Muscle layer of colon (tissue), 2 donors: ENCODE data around the gene SMIM5.

ENCODE experiments used
- H3K27ac ChIP-seq: one replicate; pipeline ENCODE4 v1.7.0; 2013; ENCODE audit warnings: low read depth, mild to moderate bottlenecking, low read length, moderate library complexity
- H3K27me3 ChIP-seq, 2 donors: one replicate each; pipeline ENCODE4 v1.7.0; 2013; ENCODE audit warnings: low read length in 2 of 2, mild to moderate bottlenecking in 2 of 2; ENCODE audit not compliant: insufficient read depth in 2 of 2, control insufficient read depth in 1 of 2
- H3K36me3 ChIP-seq: one replicate; pipeline ENCODE4 v1.7.0; 2013; ENCODE audit warnings: mild to moderate bottlenecking, low read length; ENCODE audit not compliant: insufficient read depth
- H3K4me1 ChIP-seq: one replicate; pipeline ENCODE4 v1.7.0; 2013; ENCODE audit warnings: mild to moderate bottlenecking, low read length; ENCODE audit not compliant: insufficient read depth
- H3K4me3 ChIP-seq, 2 donors: one replicate each; pipeline ENCODE4 v1.7.0; 2013; ENCODE audit warnings: low read length in 2 of 2, low read depth in 1 of 2, mild to moderate bottlenecking in 1 of 2, moderate library complexity in 1 of 2
- H3K9ac ChIP-seq: one replicate; pipeline ENCODE4 v1.7.0; 2013; ENCODE audit warnings: low read length
- H3K9me3 ChIP-seq: one replicate; pipeline ENCODE4 v1.7.0; 2013; ENCODE audit warnings: mild to moderate bottlenecking, low read length
- donor health status: abdominal sarcoma.
- donor health status: Adenocarcinoma of cecum.

SMIM5 gene

DNA sequence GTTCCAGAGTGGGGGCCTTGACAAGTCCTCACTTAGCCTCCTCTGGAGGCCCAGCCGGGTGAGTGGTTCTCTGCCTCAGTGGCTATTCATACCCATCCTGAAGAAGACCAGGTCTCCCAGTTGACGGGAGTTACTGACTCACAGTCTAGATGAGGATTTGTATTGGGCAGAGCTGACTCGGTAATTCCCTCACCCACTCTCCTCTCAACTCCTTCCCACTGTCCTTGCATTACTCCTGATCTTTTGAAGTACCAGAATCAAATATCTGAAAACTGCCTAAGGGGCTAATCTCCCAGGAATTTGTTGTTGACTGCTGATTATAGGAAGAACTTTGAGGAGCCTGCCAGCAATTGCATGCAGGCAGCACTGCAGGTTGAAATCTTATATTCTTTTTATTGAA lies 48.1 kb downstream of the SMIM5 start:
- Histone ChIP-seq H3K4me1 (peaks cover 8% of the 10 kb centered on the region), H3K36me3 (peaks cover 24% of the 10 kb centered on the region), H3K9me3 (no peaks in the 10 kb centered on the region), H3K4me3 (no peak overlapping the region), H3K9ac (no peak overlapping the region), H3K27ac (no peak overlapping the region), H3K27me3 (no peaks in the 10 kb centered on the region)

DNA sequence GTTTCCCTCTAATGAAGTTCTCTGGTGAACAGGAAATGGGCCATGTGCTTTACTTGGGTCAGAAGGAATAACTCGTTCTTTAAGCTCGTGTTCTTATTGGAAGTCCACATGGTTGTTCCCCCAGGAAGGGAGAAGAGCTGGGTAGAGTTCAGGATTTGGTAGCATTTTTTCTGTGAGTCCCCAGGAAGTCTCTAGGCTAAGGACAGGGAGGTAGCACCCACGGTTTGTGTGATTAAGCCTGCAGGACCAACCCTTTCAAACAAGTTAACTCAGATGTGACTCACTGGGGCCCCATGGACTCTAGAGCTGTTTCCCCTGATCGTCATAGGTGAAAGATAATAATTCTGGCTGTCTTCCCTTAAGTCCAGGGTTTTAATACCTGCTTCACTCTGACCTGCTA lies 50.3 kb downstream of the SMIM5 start:
- no peaks in the 10 kb centered on the region for H3K9me3 ChIP-seq
- H3K36me3 ChIP-seq: peaks cover 16% of the 10 kb centered on the region
- peaks cover 8% of the 10 kb centered on the region for H3K4me1 ChIP-seq
- no peak overlapping the region for H3K27ac ChIP-seq
- H3K9ac ChIP-seq: no peak overlapping the region
- H3K4me3 ChIP-seq: no peak overlapping the region
- no peaks in the 10 kb centered on the region for H3K27me3 ChIP-seq

DNA sequence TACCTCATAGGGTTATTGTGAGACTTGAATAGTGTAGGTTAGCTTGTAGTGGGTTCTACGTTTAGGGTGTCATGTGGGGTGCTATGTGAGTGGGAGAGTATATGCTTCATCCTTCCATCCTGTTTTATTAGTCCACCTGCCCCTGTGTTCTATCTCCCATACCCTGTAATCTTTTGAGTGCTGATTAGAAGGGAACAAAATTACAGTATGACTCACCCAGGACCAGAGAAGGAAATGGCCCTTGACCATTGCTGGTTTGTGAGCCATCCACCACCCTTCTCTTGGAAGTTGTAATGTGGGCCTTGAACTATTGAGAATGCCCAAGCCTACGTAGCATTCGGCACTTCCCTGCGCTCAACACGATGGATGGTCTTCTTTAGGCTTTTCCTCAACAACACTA lies 51.0 kb downstream of the SMIM5 start:
- Histone ChIP-seq H3K27ac (no peak overlapping the region), H3K4me1 (peaks cover 9% of the 10 kb centered on the region), H3K9ac (no peak overlapping the region), H3K36me3 (peaks cover 14% of the 10 kb centered on the region), H3K27me3 (no peaks in the 10 kb centered on the region), H3K4me3 (no peak overlapping the region), H3K9me3 (no peaks in the 10 kb centered on the region)

DNA sequence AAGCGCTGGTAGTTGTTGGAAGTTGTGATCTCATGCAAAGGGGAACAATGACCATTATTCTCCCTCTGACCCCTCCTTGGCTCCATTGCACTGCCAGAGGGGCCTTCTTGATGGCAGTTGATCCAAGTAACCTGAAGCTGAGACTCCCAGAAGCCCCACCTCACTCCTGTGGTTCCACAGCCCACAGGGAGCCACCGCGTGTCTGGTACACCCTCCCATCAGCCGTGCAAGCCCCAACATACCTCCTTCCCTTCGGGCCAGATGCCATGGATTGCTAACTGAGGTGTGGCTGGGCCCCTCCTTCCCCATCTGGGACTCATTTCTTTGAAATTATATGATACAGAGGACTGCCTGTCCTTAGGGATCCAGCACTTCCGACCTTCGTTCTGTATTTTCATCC lies 51.7 kb downstream of the SMIM5 start:
- no peaks in the 10 kb centered on the region for H3K9me3 ChIP-seq
- H3K27ac ChIP-seq: no peak overlapping the region
- peaks cover 11% of the 10 kb centered on the region for H3K4me1 ChIP-seq
- H3K36me3 ChIP-seq: peaks cover 7% of the 10 kb centered on the region
- no peak overlapping the region for H3K4me3 ChIP-seq
- H3K27me3 ChIP-seq: no peaks in the 10 kb centered on the region
- no peak overlapping the region for H3K9ac ChIP-seq

DNA sequence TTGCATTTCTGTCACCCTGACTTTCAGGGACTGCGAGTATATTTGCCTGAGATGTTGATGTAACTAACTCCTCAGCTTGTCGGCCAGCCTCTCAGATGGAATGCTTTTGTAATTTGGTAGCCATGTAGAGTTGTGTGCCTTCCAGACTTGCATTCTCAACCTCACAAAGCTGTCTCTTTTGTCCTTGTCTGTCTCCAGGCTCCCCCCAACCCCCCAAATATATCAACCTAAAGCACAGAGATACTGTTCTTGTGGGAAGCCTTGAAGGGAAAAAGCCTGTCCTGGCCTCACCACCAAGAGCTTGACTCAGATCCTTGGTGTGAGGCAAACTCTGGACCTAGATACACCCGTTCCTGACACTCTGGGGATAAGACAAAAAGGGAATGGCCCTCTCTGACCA lies 52.3 kb downstream of the SMIM5 start:
- H3K4me3 ChIP-seq: no peak overlapping the region
- H3K9me3 ChIP-seq: no peaks in the 10 kb centered on the region
- H3K27me3 ChIP-seq: no peaks in the 10 kb centered on the region
- H3K9ac ChIP-seq: no peak overlapping the region
- H3K27ac ChIP-seq: no peak overlapping the region
- peaks cover 5% of the 10 kb centered on the region for H3K36me3 ChIP-seq
- peaks cover 12% of the 10 kb centered on the region for H3K4me1 ChIP-seq

DNA sequence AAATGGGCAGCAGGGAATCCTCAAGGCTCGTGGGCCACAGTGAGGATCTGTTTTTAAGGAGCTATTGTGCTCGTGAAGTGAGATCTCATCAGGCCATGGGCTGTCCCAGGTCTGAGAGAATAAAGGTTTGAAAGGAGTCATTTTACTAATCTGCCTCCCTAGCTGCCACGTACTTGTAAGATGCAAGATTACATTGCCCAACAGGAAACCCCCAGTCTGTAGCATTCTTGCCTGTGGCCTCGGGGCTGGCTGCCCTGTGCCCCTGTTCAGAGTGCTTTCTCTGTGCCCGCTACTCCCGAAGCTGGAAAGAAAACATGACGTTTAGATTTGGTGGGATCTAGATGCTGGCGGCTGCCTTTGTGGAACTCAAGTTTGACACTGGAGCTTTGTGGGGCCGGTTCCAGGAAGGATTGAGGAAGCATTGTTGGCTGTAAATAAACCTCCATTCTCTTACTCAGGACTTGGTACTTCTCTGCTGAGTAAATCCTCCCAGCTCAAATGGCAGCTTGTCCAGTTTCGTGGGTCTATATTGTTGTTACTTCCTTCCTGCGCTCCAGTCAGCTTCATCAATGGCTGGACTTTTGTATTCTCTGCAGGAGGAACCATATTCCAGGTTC lies 55.1 kb downstream of the SMIM5 start:
- H3K27ac ChIP-seq: peak overlapping the region; percentile 30
- H3K9ac ChIP-seq: no peak overlapping the region
- no peak overlapping the region for H3K4me3 ChIP-seq
- H3K36me3 ChIP-seq: peaks cover 11% of the 10 kb centered on the region
- peaks cover 40% of the 10 kb centered on the region for H3K4me1 ChIP-seq
- no peaks in the 10 kb centered on the region for H3K27me3 ChIP-seq
- H3K9me3 ChIP-seq: no peaks in the 10 kb centered on the region

DNA sequence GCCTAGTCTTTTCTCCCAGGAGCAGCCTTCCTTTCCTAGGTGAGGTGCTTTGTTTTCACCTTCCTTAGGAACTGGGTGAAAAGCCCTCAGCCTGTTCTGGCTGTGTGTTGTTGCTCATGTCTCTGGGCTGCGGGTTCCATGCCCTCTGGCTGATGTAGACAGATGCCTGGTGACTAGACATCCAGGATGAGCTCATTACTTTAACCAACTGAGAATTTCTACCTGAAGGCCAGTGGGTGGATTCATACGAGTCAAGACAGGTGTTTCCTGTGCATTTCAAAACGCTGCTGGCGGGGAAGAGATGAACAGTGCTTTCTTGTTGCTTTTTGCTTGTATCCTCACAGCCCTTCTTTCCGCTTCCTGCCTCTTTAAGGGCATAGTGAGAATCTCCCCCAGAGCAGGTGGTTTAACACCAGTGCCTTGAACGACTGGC lies 56.2 kb downstream of the SMIM5 start:
- Histone ChIP-seq H3K9me3 (no peaks in the 10 kb centered on the region), H3K4me3 (no peak overlapping the region), H3K27me3 (no peaks in the 10 kb centered on the region), H3K9ac (no peak overlapping the region), H3K4me1 (peaks cover 51% of the 10 kb centered on the region), H3K27ac (no peak overlapping the region), H3K36me3 (peaks cover 11% of the 10 kb centered on the region)
